HL-60 (cell line): Measurements from ENCODE around the gene CDK15.

Source experiments
- TF ChIP-seq, protein P1 (sequence below): IDR thresholded peaks from one replicate; pipeline ENCODE4 v1.5.1; 2011; ENCODE audit warnings: low read length, control low read depth, inconsistent platforms; ENCODE audit not compliant: insufficient read depth
- TF ChIP-seq, protein P2 (sequence below): IDR thresholded peaks from 2 replicates; pipeline ENCODE4 v1.6.1; 2012; ENCODE audit warnings: low read depth; ENCODE audit not compliant: insufficient replicate concordance

DNA sequence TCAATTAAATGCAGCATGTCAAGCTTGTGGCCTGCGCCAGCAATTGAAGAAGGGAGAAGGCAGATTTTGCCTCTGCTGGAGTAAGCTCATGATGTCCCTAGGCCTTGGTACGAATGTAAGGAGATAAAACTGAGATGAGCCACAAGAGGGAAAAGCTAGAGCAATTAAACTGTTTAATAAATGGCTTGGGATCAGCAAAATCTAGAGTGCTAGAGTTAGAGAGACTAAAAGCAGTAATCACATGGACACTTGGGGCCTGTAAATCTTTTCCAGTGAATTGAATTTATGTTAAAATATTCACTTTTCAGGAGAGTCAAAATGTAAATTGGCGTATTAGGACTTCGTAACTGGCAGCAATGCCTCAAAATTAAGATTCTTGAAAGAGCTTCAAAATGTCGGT lies 86.2 kb downstream of the CDK15 start:
- TF ChIP-seq, protein P1, sequence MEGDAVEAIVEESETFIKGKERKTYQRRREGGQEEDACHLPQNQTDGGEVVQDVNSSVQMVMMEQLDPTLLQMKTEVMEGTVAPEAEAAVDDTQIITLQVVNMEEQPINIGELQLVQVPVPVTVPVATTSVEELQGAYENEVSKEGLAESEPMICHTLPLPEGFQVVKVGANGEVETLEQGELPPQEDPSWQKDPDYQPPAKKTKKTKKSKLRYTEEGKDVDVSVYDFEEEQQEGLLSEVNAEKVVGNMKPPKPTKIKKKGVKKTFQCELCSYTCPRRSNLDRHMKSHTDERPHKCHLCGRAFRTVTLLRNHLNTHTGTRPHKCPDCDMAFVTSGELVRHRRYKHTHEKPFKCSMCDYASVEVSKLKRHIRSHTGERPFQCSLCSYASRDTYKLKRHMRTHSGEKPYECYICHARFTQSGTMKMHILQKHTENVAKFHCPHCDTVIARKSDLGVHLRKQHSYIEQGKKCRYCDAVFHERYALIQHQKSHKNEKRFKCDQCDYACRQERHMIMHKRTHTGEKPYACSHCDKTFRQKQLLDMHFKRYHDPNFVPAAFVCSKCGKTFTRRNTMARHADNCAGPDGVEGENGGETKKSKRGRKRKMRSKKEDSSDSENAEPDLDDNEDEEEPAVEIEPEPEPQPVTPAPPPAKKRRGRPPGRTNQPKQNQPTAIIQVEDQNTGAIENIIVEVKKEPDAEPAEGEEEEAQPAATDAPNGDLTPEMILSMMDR: no peak
- TF ChIP-seq, protein P2, sequence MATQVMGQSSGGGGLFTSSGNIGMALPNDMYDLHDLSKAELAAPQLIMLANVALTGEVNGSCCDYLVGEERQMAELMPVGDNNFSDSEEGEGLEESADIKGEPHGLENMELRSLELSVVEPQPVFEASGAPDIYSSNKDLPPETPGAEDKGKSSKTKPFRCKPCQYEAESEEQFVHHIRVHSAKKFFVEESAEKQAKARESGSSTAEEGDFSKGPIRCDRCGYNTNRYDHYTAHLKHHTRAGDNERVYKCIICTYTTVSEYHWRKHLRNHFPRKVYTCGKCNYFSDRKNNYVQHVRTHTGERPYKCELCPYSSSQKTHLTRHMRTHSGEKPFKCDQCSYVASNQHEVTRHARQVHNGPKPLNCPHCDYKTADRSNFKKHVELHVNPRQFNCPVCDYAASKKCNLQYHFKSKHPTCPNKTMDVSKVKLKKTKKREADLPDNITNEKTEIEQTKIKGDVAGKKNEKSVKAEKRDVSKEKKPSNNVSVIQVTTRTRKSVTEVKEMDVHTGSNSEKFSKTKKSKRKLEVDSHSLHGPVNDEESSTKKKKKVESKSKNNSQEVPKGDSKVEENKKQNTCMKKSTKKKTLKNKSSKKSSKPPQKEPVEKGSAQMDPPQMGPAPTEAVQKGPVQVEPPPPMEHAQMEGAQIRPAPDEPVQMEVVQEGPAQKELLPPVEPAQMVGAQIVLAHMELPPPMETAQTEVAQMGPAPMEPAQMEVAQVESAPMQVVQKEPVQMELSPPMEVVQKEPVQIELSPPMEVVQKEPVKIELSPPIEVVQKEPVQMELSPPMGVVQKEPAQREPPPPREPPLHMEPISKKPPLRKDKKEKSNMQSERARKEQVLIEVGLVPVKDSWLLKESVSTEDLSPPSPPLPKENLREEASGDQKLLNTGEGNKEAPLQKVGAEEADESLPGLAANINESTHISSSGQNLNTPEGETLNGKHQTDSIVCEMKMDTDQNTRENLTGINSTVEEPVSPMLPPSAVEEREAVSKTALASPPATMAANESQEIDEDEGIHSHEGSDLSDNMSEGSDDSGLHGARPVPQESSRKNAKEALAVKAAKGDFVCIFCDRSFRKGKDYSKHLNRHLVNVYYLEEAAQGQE: no peak
